Glomerular visceral epithelial cell (primary cell): ENCODE data around the gene PNMA1.

ENCODE experiments used
- DNase-seq: peaks from one replicate; pipeline ENCODE4 v3.0.0-alpha.2; 2016; ENCODE audit errors: extremely low spot score

PNMA1 gene

DNA sequence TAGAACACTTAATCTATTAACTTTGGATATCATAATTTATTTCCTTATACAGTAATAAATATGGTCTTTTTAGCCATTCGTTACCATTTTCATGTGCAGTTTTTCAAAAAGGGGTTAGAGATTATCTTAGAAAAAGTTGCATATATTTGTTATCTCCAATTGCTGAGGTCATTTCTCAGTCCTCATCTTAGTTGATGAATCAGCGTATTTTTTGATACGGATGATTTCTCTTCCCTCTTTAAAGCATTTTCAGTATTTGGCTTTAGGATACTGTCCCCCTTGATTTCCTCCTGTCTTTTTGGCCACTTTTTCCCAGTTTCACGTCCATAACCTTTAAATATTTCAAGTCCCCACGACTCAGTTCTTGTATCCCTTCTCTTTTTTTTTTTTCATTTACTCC lies 47.6 kb downstream of the PNMA1 start:
- DNase-seq, result no peak

GRCh38 chr14:73665130-73665529 lies 49.1 kb downstream of the PNMA1 start:
- no peak for DNase-seq

- peak; percentile 9 for DNase-seq
Measured at GRCh38 chr14:73663548-73664212, 50.5 kb downstream of the PNMA1 start.

- DNase-seq, result peak; percentile 91
Measured at GRCh38 chr14:73662487-73662943, 51.7 kb downstream of the PNMA1 start.

DNA sequence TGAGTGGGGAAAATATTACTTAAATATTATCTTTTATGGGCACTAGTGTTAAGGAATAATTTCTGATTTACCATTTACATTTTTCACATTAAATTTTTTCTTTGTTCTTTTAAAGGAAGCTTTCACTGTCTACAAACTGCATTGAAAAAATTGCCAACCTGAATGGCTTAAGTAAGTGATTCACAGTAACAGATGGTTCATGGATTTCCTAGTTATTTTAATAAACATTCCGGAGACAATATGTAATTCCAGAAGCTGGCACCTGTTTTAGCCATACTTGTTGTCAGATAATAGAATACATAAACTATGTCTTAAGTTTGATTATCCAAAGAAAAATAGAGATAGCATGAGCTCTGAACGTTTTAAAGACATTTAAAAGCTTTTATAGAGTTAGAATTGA lies 52.3 kb downstream of the PNMA1 start:
- peak; percentile 22 for DNase-seq
